Uterus (tissue), 2 donors: ENCODE measurements around the gene PUS1.
"Not testable (repeated sequence)": the region's sequence is repeated elsewhere in the genome, so short reads cannot be mapped to it uniquely, and the experiment has no call there.

Experiments
- POLR2A ChIP-seq, 2 donors: fragments of 450-650 bp; IDR thresholded peaks; one replicate each; pipeline ENCODE4 v1.6.1; 2016; ENCODE audit warnings: antibody characterized with exemption in 2 of 2, mild to moderate bottlenecking in 1 of 2, moderate library complexity in 1 of 2
- TF ChIP-seq, protein P1 (sequence below), 4 experiments: fragments of 200-600 bp in 2 of 4; fragments of 450-650 bp in 2 of 4; sonication (generic) in 2 of 4; IDR thresholded peaks; one replicate each; pipeline ENCODE4 v1.5.1; 2016 to 2019; ENCODE audit warnings: antibody characterized with exemption in 4 of 4, mild to moderate bottlenecking in 2 of 4, moderate library complexity in 1 of 4

- TF ChIP-seq, protein P1, sequence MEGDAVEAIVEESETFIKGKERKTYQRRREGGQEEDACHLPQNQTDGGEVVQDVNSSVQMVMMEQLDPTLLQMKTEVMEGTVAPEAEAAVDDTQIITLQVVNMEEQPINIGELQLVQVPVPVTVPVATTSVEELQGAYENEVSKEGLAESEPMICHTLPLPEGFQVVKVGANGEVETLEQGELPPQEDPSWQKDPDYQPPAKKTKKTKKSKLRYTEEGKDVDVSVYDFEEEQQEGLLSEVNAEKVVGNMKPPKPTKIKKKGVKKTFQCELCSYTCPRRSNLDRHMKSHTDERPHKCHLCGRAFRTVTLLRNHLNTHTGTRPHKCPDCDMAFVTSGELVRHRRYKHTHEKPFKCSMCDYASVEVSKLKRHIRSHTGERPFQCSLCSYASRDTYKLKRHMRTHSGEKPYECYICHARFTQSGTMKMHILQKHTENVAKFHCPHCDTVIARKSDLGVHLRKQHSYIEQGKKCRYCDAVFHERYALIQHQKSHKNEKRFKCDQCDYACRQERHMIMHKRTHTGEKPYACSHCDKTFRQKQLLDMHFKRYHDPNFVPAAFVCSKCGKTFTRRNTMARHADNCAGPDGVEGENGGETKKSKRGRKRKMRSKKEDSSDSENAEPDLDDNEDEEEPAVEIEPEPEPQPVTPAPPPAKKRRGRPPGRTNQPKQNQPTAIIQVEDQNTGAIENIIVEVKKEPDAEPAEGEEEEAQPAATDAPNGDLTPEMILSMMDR (IDR thresholded peaks at IDR 0.05): not testable (repeated sequence)
- TF ChIP-seq POLR2A (IDR thresholded peaks at IDR 0.05): not testable (repeated sequence)
Measured at GRCh38 chr12:131954460-131954859, 25.4 kb downstream of the PUS1 start.
